Femur (tissue), 1 donor: Measurements from ENCODE around the gene ANKRD36.
"Not testable (repeated sequence)": the region's sequence is repeated elsewhere in the genome, so short reads cannot be mapped to it uniquely, and the experiment has no call there.

ENCODE experiments used
- DNase-seq: peaks from one replicate; pipeline ENCODE4 v3.0.0-alpha.2; 2017

ANKRD36 gene

GRCh38 chr2:97129090-97129489, 16.1 kb downstream of the ANKRD36 start:
- not testable (repeated sequence) for DNase-seq

- not testable (repeated sequence) for DNase-seq
Observed at GRCh38 chr2:97144016-97144415, 31.1 kb downstream of the ANKRD36 start.

GRCh38 chr2:97166548-97166947, 53.6 kb downstream of the ANKRD36 start:
- not testable (repeated sequence) for DNase-seq

- not testable (repeated sequence) for DNase-seq
Observed at GRCh38 chr2:97167938-97168337, 55.0 kb downstream of the ANKRD36 start.

GRCh38 chr2:97168583-97168982, 55.6 kb downstream of the ANKRD36 start:
- not testable (repeated sequence) for DNase-seq

- DNase-seq, result not testable (repeated sequence)
Observed at GRCh38 chr2:97180391-97180790, 67.4 kb downstream of the ANKRD36 start.

GRCh38 chr2:97195349-97195748, 82.4 kb downstream of the ANKRD36 start:
- not testable (repeated sequence) for DNase-seq

- not testable (repeated sequence) for DNase-seq
Observed at GRCh38 chr2:97197251-97197650, 84.3 kb downstream of the ANKRD36 start.

- DNase-seq, result not testable (repeated sequence)
Observed at GRCh38 chr2:97200887-97201286, 87.9 kb downstream of the ANKRD36 start.

GRCh38 chr2:97202643-97203250, 89.8 kb downstream of the ANKRD36 start:
- DNase-seq, result not testable (repeated sequence)

GRCh38 chr2:97210325-97210724, 97.4 kb downstream of the ANKRD36 start:
- no peak for DNase-seq

GRCh38 chr2:97215025-97215424, 102.1 kb downstream of the ANKRD36 start:
- DNase-seq, result not testable (repeated sequence)

- not testable (repeated sequence) for DNase-seq
Observed at GRCh38 chr2:97230848-97231585, 118.1 kb downstream of the ANKRD36 start.

- DNase-seq, result not testable (repeated sequence)
Observed at GRCh38 chr2:97232981-97233380, 120.0 kb downstream of the ANKRD36 start.

- not testable (repeated sequence) for DNase-seq
Observed at GRCh38 chr2:97233660-97234295, 120.8 kb downstream of the ANKRD36 start.

GRCh38 chr2:97261192-97261591, 148.2 kb downstream of the ANKRD36 start:
- DNase-seq, result not testable (repeated sequence)

GRCh38 chr2:97266449-97266848, 153.5 kb downstream of the ANKRD36 start:
- not testable (repeated sequence) for DNase-seq

GRCh38 chr2:97267411-97268074, 154.6 kb downstream of the ANKRD36 start:
- peak; percentile 19 for DNase-seq

GRCh38 chr2:97268075-97268591, 155.2 kb downstream of the ANKRD36 start:
- DNase-seq, result peak; percentile 17

GRCh38 chr2:97276232-97276798, 163.4 kb downstream of the ANKRD36 start:
- not testable (repeated sequence) for DNase-seq

- not testable (repeated sequence) for DNase-seq
Observed at GRCh38 chr2:97285187-97285586, 172.2 kb downstream of the ANKRD36 start.

- DNase-seq, result not testable (repeated sequence)
Observed at GRCh38 chr2:97293687-97294086, 180.7 kb downstream of the ANKRD36 start.
